HG02970 (cell line): ENCODE measurements around the gene SPRY4.
"Not testable (repeated sequence)": the region's sequence is repeated elsewhere in the genome, so short reads cannot be mapped to it uniquely, and the experiment has no call there.

Experiments
- ATAC-seq: cut with Tn5 transposase; IDR thresholded peaks from one replicate; pipeline ENCODE4 v1.9.1; 2021; ENCODE audit warnings: mild to moderate bottlenecking, moderate library complexity, moderate number of reproducible peaks; ENCODE audit not compliant: unreplicated experiment, low FRiP score

SPRY4 gene

GRCh38 chr5:142339781-142340180, 15.0 kb upstream of the SPRY4 start:
- no peak for ATAC-seq

DNA sequence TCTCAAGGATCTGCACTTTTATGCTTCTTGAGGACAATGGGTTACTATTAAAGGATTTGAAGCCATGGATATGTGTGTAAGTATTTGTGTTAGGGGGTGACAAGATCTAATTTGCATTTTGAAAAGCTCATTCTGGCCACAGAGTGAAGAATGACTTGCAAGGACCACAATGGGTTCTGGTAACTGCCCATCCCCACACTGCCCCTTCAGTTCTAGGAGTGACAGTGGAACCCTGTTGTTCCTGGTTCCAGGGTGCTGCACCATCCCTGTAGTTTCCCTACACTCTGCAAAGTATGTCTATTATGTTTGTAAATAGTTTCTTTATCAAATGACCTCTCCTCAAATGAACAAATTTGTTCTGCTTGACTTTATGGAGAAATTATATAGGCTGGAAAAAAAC, 9.7 kb upstream of the SPRY4 start:
- ATAC-seq: no peak

DNA sequence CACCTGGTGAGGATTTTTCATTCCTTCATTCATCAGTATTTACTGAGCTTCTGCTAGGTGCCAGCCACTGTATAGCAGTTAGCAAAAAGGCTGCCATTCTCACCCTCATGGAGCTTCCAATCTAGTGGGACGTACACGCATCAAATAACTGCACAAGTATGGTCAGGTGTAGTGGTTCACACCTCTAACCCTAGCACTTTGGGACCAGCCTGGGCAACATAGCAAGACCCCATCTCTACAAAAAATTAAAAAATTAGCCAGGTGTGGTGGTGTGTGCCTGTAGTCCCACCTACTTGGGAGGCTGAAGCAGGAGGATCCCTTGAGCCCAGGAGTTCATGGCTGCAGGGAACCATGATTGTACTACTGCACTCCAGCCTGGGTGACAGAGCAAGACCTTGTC, 8.9 kb upstream of the SPRY4 start:
- not testable (repeated sequence) for ATAC-seq

GRCh38 chr5:142330444-142330843, 5.6 kb upstream of the SPRY4 start:
- no peak for ATAC-seq

DNA sequence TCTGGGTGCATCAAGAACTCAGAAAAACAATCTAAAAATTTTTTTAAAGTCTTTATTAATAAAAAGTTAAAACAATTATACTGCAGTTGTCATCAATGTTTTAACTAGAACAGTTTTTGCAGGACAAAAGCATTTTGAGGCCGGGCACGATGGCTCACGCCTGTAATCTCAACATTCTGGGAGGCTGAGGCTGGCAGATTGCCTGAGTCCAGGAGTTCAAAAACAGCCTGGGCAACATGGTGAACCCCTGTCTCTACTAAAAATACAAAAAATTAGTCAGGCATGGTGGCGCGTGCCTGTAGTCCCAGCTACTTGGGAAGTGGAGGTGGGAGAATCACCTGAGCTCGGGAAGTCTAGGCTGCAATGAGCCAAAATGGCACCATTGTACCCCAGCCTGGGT, 5.2 kb upstream of the SPRY4 start:
- ATAC-seq: no peak

DNA sequence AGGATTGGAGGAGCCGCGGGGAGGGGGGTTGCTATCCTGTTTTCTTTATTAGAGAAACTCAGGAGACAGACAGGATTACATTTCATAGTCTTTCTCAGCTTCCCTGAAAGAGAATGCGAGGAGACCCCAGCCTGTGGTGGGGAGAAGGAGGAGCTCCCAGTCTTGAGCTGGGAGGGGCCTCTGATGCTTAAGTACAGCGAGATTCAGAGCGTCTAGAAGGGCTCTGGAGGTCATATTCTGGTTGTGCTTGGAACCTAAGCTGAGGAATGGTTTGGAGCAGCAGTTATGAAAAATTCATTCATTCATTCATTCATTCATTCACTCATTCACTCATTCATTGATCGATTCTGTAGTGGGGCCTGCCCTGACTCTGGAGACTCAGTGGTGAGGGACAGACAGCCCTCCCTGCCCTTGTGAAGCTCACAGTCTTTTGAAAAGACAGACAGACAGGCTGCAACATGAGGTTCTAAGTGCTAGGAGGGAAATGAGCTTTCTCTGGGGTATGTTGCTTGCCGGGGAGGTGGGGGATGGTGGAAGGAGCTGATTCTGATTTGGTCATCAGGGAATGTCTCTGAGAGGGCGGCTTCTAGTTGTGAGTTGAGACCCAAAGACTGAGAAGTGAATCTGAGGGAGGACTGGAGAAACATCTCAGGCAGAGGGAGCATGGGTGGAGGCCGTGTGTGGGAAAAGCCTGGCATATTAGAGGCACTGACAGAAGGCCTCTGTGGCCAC, 2.5 kb upstream of the SPRY4 start:
- no peak for ATAC-seq

DNA sequence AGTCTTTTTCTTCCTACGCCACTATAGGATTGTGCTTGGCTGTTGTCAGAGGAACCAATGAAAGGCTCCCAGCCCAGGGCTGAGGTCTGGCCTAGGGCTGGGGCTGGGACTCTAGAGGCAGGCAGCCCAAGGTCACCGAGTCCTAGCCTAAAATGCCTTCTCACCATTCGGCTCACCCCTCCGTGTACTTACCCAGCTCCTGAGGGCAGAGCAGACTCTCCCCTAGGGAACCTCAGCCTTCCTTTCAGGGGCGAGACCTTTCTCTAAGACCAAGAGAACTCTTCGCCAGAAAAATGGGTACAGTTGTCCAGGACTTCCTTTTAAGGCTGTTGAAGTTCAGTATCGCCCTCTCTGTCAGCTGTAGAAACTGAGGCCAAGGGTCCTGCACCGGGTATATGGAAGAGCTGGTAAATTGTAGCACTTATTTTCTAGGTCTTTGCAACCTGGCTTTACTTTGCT, 1.7 kb upstream of the SPRY4 start:
- ATAC-seq: no peak

DNA sequence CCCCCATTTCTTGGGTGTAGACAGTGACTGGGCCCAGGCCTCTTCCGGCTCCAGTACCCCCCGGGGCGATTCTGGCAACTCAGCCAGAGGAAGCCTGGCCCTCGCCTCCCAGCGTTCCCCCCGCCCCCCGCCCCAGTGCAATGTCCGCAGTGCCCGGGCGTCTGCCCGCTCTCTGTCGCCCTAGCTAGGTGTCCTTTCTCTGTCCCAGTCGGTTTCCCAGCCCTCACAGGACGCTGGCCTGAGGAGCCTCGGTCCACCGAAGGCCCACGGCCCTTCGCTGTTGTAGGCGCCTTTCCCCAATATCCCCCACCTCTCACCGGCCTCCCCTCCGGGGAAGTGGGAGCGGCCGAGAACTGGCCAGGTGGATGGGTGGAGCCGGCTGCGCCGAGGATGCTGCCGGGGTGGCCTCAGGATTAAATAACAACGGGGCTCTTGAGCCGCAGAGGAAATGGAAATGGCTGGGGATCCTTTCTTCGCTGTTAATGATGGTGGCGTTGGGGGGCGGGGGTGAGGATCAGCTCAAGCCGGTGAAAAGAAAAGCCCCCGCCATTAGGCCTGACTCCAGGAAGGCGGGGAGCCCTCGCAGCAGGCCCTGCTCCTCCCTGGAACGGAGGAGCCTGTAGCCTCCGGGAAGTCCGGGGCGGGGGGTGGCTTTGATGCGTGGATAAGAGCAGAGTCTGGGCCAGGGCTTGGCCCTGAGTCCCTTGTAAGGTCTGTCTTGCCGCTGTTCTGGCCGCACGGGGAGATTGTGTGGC, 1.1 kb upstream of the SPRY4 start:
- ATAC-seq: no peak

DNA sequence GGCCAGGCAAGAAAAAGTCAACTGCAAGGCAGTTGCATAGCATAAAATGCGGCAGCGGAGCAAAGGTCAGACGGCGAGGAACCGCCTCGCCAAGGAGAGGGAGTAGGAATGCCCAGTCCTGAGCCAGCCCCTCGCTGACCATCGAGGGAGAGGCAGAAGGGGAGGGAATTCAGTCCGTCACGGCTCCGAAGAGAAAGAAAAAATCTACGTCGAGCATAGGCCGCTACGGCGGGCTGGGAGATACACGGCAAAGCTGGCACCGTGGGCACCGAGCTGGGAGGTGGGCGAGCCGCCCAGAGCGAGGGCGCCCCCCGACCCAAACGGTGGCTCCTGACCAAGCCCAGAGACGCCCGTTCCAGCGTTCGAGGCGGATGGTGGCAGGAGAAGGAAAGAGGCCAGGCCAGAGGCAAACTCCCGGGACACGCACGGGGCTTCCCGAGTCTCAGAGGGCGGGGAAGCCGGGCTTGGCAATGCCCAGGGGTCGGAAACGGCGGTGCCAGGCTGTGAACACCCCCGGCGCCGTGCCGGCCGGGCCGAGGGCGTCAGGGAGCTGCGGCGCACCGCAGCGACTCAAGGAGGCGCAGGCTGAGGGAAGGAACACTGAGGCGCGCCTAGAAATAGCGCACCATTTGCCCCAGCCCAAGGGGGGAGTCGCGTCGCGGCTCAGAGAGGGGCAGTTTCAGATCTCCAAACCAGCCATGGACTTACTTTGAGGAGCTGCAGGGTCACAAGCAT, 518 bp downstream of the SPRY4 start:
- ATAC-seq: peak; percentile 40

GRCh38 chr5:142323480-142324135, 1.2 kb downstream of the SPRY4 start:
- no peak for ATAC-seq

DNA sequence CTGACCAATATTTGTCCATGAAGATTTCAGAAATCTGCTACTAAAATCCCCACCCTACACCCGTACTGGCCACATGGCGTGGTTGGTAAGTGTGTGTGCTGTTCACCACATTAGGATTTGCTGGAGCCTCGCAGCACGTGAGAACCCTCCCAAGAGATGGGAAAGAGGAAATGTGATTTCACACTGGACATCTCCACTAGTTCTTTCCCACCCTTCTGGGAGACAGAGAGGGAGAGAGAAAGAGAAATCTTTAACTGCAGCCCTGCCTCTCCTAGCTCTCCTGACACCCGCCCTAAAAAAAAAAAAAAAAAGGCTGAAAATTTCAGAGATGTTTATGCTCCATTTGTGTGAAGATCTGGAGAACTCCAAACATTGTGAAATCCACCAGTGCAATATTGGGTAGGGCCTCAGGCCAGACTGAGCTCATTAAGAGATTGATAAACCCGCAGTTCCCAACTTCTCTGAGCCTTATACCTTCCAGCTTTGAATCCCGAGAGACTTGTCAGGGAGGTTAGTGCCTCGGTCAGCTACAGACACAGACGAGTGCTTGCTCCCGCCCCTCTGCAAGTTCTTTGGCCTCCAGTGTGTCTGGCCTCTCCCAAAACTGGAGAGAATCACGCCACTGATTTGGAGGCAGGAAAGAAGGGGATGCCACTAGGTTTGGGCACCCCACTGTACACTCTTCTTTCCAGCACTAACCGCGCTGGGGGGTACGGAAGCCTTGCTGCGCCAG, 1.9 kb downstream of the SPRY4 start:
- ATAC-seq: no peak

- ATAC-seq: no peak
These were observed 2.4 kb downstream of the SPRY4 start for GRCh38 chr5:142322403-142322746.

- ATAC-seq: no peak
These were observed 3.8 kb downstream of the SPRY4 start for GRCh38 chr5:142320851-142321560.

DNA sequence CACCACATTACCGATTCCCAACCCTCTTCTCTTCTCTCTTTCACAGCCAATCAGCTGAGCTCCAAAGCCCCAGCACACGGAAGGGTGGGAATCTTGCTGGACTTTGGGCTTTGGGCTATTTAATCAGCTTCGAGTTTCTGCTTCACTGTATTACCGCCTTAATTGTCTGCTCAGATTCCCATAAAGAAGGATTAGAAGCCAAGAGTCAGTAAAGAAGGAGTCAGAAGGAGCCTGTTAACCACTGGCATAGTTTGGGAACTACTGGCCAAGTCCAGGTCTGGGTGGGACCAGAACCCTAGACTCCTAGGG, 4.4 kb downstream of the SPRY4 start:
- ATAC-seq: no peak

GRCh38 chr5:142319560-142320429, 5.0 kb downstream of the SPRY4 start:
- ATAC-seq: no peak

DNA sequence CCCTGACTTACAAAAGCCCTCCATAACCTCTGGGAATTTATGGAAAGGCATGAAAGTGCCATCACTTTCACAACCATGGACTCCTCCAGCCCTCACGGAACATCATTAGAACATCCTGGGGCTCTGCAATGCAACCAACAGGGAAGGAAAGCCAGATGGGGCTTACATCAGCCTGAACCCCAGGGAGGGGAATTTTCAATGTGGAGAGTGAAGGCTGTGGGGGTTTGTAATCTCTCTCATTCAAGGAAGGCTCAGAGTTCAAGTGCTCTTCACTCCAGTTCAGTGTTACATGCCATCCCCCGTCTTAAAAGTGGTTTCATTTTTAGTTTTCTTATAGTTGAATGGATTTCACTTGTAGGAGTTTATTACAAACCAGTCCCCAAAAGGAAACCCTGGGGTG, 5.7 kb downstream of the SPRY4 start:
- no peak for ATAC-seq

DNA sequence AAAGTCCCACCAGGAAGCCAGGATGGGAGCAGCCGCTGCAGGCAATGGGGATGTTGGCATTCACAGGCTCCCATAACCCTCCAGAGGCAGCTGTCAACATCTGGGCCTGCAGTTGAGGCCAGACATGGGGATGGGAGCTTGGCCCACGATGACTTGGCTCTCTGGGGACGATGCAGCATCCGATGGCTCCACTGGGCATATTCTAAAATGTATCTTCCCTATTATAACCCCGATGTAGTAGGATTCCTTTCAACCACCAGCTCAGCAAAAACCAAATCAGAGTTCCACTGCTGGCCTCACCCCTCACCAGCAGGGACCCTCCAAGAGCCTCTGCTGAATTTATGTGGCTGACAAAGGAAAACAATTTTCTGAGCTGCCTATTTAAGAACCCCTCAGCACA, 7.1 kb downstream of the SPRY4 start:
- ATAC-seq: no peak

- no peak for ATAC-seq
These were observed 7.6 kb downstream of the SPRY4 start for GRCh38 chr5:142317173-142317572.

- no peak for ATAC-seq
These were observed 8.1 kb downstream of the SPRY4 start for GRCh38 chr5:142316681-142317080.
